Psoas muscle (tissue), 8 donors: ENCODE measurements around the gene FOXP1. TPM values are rescaled to one million over a fixed set of nuclear protein-coding genes. Genes with fewer than 3 reads are reported as not detected.

Experiments used
- ATAC-seq, 4 donors: fragments of 200-7000 bp; cut with Tn5 transposase; one replicate each; pipeline ENCODE4 v1.9.1; 2020; ENCODE audit warnings: moderate library complexity in 3 of 4, mild to moderate bottlenecking in 2 of 4
- DNase-seq, 2 donors: peaks; one replicate each; pipeline ENCODE4 v3.0.0-alpha.2; 2020
- H3K27ac ChIP-seq: fragments of 200-600 bp; one replicate; pipeline ENCODE4 v1.8.0; 2022
- H3K27me3 ChIP-seq, 3 donors: fragments of 200-600 bp in 1 of 3; one replicate each; pipeline versions ENCODE4 v1.6.1 to v1.8.0; 2013 to 2022; ENCODE audit warnings: low read length in 2 of 3, mild to moderate bottlenecking in 2 of 3, moderate library complexity in 1 of 3; ENCODE audit not compliant: insufficient read depth in 3 of 3
- H3K36me3 ChIP-seq, 2 donors: fragments of 200-600 bp in 1 of 2; one replicate each; pipeline versions ENCODE4 v1.6.1 to v1.8.0; 2013 to 2022; ENCODE audit warnings: low read depth in 1 of 2, mild to moderate bottlenecking in 1 of 2, moderate library complexity in 1 of 2; ENCODE audit not compliant: insufficient read depth in 1 of 2
- H3K4me1 ChIP-seq: fragments of 200-600 bp; one replicate; pipeline ENCODE4 v1.8.0; 2022
- H3K4me3 ChIP-seq: fragments of 200-600 bp; one replicate; pipeline ENCODE4 v1.8.0; 2022; ENCODE audit warnings: mild to moderate bottlenecking
- H3K9me3 ChIP-seq: fragments of 200-600 bp; one replicate; pipeline ENCODE4 v1.8.0; 2022
- WGBS, 3 donors: extraction: QIAGEN DNeasy Blood & Tissue Kit; methylation state at CpG; one replicate each; pipeline versions ENCODE4 v1.1.6 to v1.1.7; 2013; 5-methylcytosine and 5-hydroxymethylcytosine counted together
- intact Hi-C, 2 donors: fragments of 100-400 bp; cut with DNase I; formaldehyde crosslinking; loops; one replicate each; pipeline versions ENCODE4 v1.11.0 to v1.14.2; 2022
- polyA plus RNA-seq, 3 donors: library from polyadenylated mRNA; stranded (reverse); fragments of 200-250 nt; gene quantifications; one replicate each; pipeline ENCODE4 v1.2.3, GENCODE V29; 2013
- total RNA-seq, 4 donors: library from RNA; stranded (reverse); fragmentation: NEBNext Ultra II Directional in 2 of 4; extraction: Animal tissue kit (Norgen Biotek cat#: 25700) in 2 of 4; gene quantifications; one replicate each; pipeline versions ENCODE4 v1.2.1 to v1.2.4, GENCODE V29; 2021 to 2023
- TF ChIP-seq, protein P1 (sequence below): fragments of 200-600 bp; IDR thresholded peaks from one replicate; pipeline ENCODE4 v1.8.0; 2022; ENCODE audit warnings: antibody characterized with exemption
- donor health status: healthy with polysubstance abuse.
- donor health status: DM: no; HTN: no; CAD: no; lungs with moderate emphysema.
- donor health status: Bipolar disorder and iron deficiency.
- donor health status: healthy.
- donor health status: DM: yes; HTN: yes; CAD: no.
- donor health status: DM: no; HTN: no; CAD: no.
- donor health status: DM: no; HTN: no; CAD: no.
- donor health status: DM: yes; HTN: yes; CAD: no.

FOXP1 gene
- total and polyA plus RNA-seq, 7 donors = 2.6 to 26.4 (median 15.4) TPM

DNA sequence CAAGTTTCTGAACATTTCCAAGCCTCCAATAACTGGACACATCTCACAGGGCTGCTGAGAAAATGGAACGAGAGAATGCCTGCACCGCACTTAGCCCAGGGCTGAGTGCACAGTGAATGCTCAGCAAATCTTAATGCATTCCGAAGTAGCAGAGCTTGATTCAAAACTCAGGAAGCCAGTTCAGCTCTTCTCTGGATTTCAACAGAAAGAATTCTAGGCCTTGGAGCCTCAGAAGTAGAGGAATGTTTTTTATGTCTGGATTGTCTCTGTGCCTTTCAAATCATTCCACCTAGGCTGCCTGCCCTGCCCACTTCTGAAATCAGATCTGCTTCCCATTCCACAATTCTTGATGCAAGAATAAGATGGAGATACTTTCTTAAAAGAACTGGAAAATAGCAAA, 9.6 kb upstream of the FOXP1 start:
- Histone ChIP-seq H3K9me3 (no peaks in the 10 kb centered on the region), H3K4me3 (no peak overlapping the region), H3K36me3 (no peaks in the 10 kb centered on the region), H3K4me1 (no peaks in the 10 kb centered on the region), H3K27ac (no peak overlapping the region), H3K27me3 (no peaks in the 10 kb centered on the region)
- intact Hi-C loops = loop anchor here in 1 of 2 donors (10.0 kb wide), 1 partner anchor 1058 kb away; no protein-coding TSS in a partner anchor
- TF ChIP-seq, protein P1, sequence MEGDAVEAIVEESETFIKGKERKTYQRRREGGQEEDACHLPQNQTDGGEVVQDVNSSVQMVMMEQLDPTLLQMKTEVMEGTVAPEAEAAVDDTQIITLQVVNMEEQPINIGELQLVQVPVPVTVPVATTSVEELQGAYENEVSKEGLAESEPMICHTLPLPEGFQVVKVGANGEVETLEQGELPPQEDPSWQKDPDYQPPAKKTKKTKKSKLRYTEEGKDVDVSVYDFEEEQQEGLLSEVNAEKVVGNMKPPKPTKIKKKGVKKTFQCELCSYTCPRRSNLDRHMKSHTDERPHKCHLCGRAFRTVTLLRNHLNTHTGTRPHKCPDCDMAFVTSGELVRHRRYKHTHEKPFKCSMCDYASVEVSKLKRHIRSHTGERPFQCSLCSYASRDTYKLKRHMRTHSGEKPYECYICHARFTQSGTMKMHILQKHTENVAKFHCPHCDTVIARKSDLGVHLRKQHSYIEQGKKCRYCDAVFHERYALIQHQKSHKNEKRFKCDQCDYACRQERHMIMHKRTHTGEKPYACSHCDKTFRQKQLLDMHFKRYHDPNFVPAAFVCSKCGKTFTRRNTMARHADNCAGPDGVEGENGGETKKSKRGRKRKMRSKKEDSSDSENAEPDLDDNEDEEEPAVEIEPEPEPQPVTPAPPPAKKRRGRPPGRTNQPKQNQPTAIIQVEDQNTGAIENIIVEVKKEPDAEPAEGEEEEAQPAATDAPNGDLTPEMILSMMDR = no peak
- no peak for ATAC-seq
- WGBS, 3 donors = 92 to 95% (median 94%) methylated on average over 3 of the region's 3 CpGs
- no peak for DNase-seq

DNA sequence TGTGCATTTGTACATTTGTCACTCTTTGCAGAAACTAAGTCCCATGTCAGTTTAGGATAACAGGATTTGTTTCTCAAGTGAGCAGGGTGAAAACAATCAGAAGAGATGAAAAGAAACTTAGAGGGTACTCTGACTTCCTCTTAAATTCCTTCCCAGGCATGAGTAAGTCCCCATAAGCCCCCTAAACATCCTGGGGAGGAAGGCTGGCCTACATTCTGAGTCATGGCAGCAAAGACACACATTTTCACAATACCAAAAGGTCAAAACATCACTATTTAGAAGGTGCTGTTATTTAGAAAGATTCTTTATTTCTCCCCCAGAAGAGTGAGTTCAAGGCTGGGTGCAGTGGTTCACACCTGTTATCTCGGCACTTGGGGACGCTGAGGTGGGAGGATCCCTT, 7.6 kb upstream of the FOXP1 start:
- no peak overlapping the region for H3K27ac ChIP-seq
- DNase-seq (no peak), ATAC-seq (no peak)
- intact Hi-C loops = loop anchor here in 1 of 2 donors (10.0 kb wide), 1 partner anchor 1056 kb away; no protein-coding TSS in a partner anchor
- no peaks in the 10 kb centered on the region for H3K27me3 ChIP-seq
- H3K9me3 ChIP-seq = no peaks in the 10 kb centered on the region
- 94 to 98% (median 95%) methylated on average over 2 of the region's 2 CpGs for WGBS, 3 donors
- TF ChIP-seq, protein P1 = no peak
- no peak overlapping the region for H3K4me3 ChIP-seq
- H3K36me3 ChIP-seq = no peaks in the 10 kb centered on the region
- H3K4me1 ChIP-seq = peaks cover 3% of the 10 kb centered on the region

DNA sequence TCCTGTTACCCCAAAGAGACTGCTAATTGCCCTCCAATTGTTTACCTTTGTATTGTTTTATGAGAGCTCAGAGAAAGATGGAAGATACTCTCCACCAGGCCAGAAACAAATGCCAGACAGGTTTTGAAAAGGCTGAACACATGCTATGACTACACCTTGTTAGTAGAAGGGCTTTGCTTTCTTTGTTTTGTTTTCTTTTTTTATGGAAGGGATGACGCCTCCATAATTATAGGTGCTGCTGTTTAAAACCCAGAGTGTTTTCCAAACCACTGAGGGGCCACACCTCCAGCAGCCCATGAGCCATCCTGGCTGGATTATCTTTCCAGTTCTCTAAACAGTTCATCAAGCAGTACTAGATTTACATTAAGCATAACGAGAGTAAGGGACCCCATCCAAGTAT, 5.6 kb upstream of the FOXP1 start:
- TF ChIP-seq, protein P1 = no peak
- ATAC-seq (no peak), DNase-seq (no peak)
- H3K27me3 ChIP-seq = no peaks in the 10 kb centered on the region
- no peaks in the 10 kb centered on the region for H3K9me3 ChIP-seq
- intact Hi-C loops = loop anchor here (5.0 to 10.0 kb wide), 5 partner anchors 284 to 1044 kb away; no protein-coding TSS in a partner anchor
- H3K4me1 ChIP-seq = peaks cover 3% of the 10 kb centered on the region
- H3K36me3 ChIP-seq = no peaks in the 10 kb centered on the region
- H3K4me3 ChIP-seq = no peak overlapping the region
- whole genome bisulfite sequencing, 3 donors = 74 to 83% (median 78%) methylated on average over 2 of the region's 2 CpGs
- no peak overlapping the region for H3K27ac ChIP-seq

DNA sequence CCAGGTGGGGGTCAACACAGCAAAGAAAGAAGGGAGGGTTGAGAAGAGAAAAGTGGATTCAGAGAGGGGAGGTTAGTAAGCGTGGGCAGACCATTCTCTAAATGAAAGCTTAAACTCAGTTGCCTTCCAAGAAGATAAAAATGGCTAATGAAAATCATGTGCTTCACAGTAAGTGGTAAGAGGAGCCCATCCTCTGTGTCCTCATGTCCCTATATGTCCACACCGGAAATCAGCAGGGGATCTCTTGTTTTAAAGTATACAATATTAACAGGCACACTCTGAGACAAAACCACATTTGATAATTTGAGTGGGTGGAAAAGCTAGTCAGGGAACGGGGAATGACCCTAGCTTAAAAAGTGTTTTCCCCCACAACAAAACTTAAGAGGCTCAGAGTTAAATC, 4.4 kb upstream of the FOXP1 start:
- Histone ChIP-seq H3K9me3 (no peaks in the 10 kb centered on the region), H3K4me1 (peaks cover 3% of the 10 kb centered on the region), H3K27me3 (no peaks in the 10 kb centered on the region), H3K4me3 (no peak overlapping the region), H3K36me3 (no peaks in the 10 kb centered on the region), H3K27ac (no peak overlapping the region)
- intact Hi-C loops = loop anchor here (1.0 to 10.0 kb wide), 7 partner anchors 283 to 1043 kb away; no protein-coding TSS in a partner anchor
- DNase-seq (no peak), ATAC-seq (no peak)
- TF ChIP-seq, protein P1 = no peak
- 80 to 92% (median 86%) methylated on average over 3 of the region's 3 CpGs for WGBS, 3 donors

DNA sequence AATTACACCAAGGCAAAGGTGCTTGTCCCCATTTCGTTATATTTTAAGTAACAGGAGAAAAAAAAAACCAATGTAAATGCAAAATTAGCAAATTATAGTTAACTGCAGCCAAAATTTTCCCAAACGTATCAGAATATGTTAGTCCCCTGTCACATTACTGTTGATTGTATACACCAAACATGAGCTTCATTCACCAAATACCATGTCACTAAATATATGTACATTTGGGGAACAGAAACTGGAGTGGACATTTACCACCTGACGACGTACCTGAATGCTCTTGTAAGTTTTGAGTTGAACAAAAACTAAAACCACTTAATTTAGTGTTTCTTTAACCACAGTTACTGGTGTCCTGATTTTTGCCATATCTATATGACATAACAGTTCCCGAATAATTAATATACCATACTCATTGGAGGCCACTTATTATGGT, 3.3 kb upstream of the FOXP1 start:
- Histone ChIP-seq H3K9me3 (no peaks in the 10 kb centered on the region), H3K4me3 (no peak overlapping the region), H3K27me3 (no peaks in the 10 kb centered on the region), H3K36me3 (no peaks in the 10 kb centered on the region), H3K27ac (no peak overlapping the region), H3K4me1 (peaks cover 3% of the 10 kb centered on the region)
- intact Hi-C loops = loop anchor here (1.0 to 10.0 kb wide), 7 partner anchors 282 to 1042 kb away; no protein-coding TSS in a partner anchor
- TF ChIP-seq, protein P1 = no peak
- no peak for ATAC-seq
- DNase-seq = no peak
- WGBS, 3 donors = 41 to 51% (median 44%) methylated on average over 5 of the region's 5 CpGs
